ENCODE data around the gene E2F4.
A peak's percentile ranks its signal among the peaks of the same experiment; 100 is the strongest.

E2F4 gene

GRCh38 chr16:67211674-67212073 is 19.7 kb downstream of the E2F4 start:
- no peak for DNase-seq

- no peak for DNase-seq
Measured at GRCh38 chr16:67212766-67213165, 20.8 kb downstream of the E2F4 start.

- no peak for DNase-seq
Measured at GRCh38 chr16:67213197-67214019, 21.5 kb downstream of the E2F4 start.

- no peak for DNase-seq
Measured at GRCh38 chr16:67215706-67216105, 23.8 kb downstream of the E2F4 start.

- peak in 1 of 2 donors; percentile 5 for DNase-seq
Measured at GRCh38 chr16:67216612-67217490, 24.9 kb downstream of the E2F4 start.

GRCh38 chr16:67223992-67224391 is 32.0 kb downstream of the E2F4 start:
- DNase-seq, result no peak

- DNase-seq, result no peak
Measured at GRCh38 chr16:67226295-67226803, 34.4 kb downstream of the E2F4 start.

- DNase-seq, result peak; percentile 95
Measured at GRCh38 chr16:67226804-67227566, 35.0 kb downstream of the E2F4 start, which contains the start of gene TMEM208. Gene TMEM208 (plus strand): TSS chr16:67227130. CDS start chr16:67227219, 89 bp downstream.

- no peak for DNase-seq
Measured at GRCh38 chr16:67227567-67227921, 35.6 kb downstream of the E2F4 start.

- DNase-seq, result no peak
Measured at GRCh38 chr16:67228034-67228785, 36.3 kb downstream of the E2F4 start.

GRCh38 chr16:67228905-67229304 is 37.0 kb downstream of the E2F4 start:
- DNase-seq, result no peak

- no peak for DNase-seq
Measured at GRCh38 chr16:67229906-67230808, 38.2 kb downstream of the E2F4 start.

- DNase-seq, result no peak
Measured at GRCh38 chr16:67230809-67231660, 39.1 kb downstream of the E2F4 start.

GRCh38 chr16:67233596-67233995 is 41.6 kb downstream of the E2F4 start:
- DNase-seq, result no peak

- no peak for DNase-seq
Measured at GRCh38 chr16:67234180-67234597, 42.2 kb downstream of the E2F4 start.

- DNase-seq, result no peak
Measured at GRCh38 chr16:67235816-67236562, 44.0 kb downstream of the E2F4 start.

GRCh38 chr16:67236563-67237395 is 44.8 kb downstream of the E2F4 start:
- no peak for DNase-seq
